ENCODE data around the gene KIF21B.

The KIF21B gene

DNA sequence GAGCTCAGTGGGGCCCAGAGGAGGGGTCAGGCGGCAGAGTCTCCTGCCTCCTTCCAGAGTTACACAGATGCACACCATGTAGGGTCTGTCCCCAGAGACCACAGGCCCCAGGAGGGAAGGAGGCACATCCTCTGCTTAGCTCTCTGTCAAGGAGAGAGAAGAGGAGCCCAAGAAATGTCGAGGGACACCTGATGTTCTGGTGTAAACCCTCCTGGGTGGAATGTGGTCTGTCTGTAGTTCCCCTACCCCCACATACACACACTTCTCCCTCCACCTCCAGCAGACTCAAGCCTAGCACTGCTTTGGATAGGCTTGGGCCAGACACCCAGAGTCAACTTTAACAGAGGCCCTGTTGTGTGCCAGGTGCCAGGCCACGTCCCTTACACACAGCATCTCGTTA is 34.2 kb downstream of the KIF21B start:
- DNase-seq, result no peak

- no peak for DNase-seq
These were observed 34.8 kb downstream of the KIF21B start for GRCh38 chr1:200988693-200989092.

DNA sequence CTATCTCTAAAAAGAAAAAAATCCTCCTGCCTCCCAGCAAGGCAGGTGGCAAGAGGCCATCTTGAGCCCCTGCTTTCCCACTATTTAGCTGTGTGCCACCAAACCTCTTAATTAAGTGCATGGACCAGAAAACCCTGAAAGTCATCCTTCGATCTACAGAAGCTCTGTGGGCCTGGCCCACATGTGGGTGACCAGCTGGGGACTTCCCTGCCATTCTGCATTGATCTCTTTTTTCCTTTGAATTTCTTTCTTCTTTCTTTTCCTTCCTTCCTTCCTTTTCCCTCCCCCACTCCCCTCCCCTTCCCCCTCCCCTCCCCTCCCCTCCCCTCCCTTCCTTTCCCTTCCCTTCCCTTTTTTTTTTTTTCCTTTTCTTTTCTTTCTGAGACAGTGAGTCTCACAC is 38.0 kb downstream of the KIF21B start:
- no peak for DNase-seq

GRCh38 chr1:200983035-200983561 is 40.4 kb downstream of the KIF21B start:
- no peak for DNase-seq

DNA sequence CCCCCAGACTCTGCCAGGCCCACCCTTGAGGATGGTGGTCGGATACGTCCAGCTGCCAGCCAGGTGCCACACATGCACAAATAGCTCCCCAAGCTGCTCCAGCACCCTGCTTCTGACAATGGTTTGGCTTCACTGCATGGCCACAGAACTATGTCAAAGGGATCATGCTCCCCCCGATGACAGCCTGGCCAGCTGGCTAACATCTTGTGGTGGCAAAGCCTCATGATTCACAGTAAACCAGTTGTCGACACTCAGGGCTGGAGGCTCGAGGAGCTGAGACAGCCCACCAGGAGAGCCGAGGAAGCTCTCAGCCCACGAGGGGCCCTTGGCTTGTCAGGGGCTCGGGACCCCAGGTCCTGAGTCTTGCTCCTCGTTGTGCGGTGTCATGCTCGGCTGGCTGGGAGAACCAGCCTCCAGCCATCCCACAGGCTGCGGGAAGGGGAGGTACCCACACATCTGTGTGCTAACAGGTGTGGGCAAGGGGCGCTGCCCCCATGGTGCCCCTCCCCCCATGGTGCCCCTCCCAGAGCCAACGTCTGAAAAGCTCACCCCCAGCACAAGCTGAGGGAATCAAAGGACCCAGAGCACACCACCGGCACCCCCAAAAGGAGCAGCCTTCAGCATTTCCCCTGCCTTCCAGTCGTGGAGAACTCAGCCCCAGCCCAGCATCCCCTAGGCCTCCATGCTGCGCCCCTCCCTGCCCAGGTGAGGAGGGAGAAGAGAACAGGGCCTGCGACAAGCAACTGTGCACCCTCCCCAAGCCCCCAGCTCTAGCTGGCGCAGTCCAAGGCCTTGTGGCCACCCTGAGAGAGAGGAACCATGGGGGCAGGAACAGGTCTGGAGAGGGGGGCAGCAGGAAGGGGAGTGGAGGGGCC is 41.2 kb downstream of the KIF21B start:
- DNase-seq, result no peak

GRCh38 chr1:200981278-200981677 is 42.2 kb downstream of the KIF21B start:
- DNase-seq, result no peak

DNA sequence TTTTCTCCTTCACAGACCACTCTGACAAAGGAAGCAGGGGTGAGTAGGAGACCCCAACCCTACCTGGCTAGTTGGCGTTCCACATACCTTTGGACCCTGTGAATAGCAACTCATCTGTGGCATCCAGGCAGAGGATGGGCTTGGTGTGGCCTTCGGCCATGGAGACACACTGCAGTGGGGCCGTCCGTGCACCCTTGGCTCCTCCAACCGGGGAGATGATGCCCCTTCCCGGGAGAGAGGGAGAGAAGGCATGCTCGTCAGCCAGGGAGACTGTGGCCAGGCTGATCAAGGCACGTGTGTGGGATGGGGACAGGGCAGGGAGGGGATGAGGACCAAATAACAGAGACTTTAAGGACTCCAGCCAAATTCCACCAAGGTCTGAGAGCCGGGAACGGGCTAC is 42.6 kb downstream of the KIF21B start:
- DNase-seq, result no peak

GRCh38 chr1:200980452-200980772 is 43.1 kb downstream of the KIF21B start:
- DNase-seq, result no peak

DNA sequence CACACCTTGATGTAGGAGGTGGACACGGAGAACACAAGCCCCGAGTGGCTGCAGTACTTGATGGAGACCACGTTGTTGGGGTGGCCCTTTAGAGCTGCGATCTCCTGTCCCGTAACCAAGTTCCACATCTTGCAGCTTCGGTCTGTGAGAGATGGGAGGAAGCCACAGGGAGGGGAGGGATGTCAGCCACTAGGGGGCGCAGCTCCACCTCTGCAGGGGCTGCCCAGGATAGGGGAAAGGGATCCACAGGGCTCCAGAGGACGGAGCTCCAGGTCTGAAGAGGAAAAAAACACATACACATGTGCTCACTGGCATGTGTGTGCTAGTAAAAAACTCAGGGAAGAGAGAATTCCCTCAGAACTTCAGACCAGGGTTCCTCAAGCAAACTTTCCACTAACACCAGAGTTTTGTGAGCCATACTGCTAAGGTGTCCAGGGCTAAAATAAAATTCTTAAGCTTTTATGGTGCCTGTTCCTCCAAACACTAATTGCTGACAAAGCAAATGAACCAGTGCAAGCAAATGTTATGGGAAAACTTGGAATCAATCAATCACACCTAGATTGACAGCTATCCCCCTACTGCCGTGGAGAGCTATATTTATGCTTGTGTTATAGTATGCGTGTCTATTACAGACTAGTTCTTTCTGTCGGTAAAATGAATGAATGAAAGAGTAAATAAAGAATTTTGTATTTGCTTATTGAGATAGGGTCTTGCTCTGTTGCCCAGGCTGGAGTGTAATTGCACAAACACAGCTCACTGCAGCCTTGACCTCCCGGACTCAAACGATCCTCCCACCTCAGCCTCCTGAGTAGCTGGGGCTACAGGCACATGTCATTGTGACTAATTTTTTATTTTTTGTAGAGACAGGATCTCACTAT is 43.7 kb downstream of the KIF21B start:
- DNase-seq, result peak; percentile 32 to 33

DNA sequence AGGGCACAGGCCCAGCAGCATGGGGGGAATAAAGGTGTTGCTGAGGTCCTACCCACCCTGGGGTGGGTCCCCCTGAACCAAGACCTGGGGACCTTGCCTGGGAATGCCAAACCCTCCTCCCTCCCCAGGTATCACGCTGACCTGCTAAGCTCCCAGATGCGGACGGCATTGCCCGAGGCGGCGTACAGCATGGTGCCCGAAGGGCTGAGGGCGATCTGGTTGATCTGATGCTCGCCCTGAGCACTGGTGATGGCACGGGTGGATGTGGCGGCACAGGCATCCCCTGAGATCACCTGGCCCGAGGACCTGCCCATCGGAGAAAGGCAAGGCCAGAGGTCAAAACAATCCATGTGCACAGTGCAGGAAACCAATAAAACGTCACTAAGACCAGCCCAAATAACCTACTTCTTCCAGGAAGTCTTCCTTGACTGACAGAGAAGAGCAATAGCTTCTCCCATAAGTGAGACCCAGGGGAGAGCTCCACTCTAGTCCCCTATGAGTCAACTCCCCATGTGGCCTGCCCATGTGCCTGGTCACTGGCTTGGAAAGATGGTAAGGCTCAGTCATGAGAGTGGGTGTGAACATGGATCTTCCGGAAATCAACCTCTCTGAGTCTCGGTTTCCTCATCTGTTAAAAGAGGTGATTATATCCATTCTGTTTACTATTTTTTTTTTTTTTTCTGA is 46.3 kb downstream of the KIF21B start:
- no peak for DNase-seq

DNA sequence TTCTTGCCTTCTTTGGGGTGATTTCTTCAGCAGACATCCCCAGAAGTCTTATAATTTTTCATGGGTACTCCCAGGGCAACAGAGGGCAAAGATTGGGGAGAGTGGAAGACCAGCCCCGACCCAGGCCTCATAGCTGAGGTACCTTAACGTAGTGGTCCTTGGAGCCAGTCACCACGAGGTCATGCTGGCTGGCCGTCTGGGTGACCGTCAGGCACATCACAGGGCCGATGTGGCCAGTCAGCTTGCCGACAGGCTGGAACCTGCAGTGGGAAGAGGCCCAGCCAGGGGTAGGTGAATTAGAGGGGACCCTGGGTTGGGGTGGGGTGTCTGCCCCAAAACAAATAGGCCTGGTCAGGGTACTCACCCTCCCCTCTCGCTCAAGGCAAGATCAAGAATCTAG is 46.9 kb downstream of the KIF21B start:
- no peak for DNase-seq

GRCh38 chr1:200975458-200975857 is 48.1 kb downstream of the KIF21B start:
- no peak for DNase-seq

- no peak for DNase-seq
These were observed 48.8 kb downstream of the KIF21B start for GRCh38 chr1:200974711-200975110.

GRCh38 chr1:200973937-200974657 is 49.4 kb downstream of the KIF21B start:
- DNase-seq, result peak in 1 of 2 experiments; percentile 49

DNA sequence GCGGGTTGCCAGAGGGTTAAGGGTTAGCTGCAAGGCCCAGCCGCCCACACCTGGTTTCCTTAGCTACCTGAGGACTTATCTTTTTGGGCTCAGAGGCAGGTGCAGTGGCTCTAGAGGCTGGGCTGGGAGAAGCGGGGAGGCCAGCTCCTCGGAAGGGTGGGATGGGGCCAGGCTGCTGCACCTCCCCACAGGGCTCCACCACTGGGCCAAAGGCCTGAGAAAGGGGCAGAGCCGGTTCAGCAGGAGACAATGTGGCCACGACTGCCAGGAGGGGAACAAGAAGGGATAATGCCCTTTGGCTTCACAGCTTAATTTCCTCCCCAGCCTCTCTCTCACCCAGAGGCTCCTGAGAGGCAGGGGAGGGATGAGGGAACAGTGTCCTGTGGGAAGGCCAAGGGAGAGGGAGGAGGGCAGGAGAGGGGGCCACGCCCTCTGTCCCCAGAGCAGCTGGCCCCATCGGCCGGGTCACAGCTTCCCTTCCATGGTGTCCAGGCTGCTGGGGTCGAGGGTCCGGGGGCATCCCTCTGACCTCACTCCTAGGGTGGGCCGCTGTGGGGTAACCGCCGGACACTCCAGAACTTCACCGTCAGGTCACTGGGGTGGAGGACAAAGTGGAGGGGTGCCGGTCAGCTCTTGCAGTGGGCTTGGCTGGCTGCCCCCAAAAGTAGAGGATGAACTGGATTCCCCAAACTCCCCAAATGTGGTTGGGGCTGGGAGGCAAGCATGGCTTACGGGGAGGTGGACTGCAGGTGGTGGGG is 50.4 kb downstream of the KIF21B start:
- no peak for DNase-seq

DNA sequence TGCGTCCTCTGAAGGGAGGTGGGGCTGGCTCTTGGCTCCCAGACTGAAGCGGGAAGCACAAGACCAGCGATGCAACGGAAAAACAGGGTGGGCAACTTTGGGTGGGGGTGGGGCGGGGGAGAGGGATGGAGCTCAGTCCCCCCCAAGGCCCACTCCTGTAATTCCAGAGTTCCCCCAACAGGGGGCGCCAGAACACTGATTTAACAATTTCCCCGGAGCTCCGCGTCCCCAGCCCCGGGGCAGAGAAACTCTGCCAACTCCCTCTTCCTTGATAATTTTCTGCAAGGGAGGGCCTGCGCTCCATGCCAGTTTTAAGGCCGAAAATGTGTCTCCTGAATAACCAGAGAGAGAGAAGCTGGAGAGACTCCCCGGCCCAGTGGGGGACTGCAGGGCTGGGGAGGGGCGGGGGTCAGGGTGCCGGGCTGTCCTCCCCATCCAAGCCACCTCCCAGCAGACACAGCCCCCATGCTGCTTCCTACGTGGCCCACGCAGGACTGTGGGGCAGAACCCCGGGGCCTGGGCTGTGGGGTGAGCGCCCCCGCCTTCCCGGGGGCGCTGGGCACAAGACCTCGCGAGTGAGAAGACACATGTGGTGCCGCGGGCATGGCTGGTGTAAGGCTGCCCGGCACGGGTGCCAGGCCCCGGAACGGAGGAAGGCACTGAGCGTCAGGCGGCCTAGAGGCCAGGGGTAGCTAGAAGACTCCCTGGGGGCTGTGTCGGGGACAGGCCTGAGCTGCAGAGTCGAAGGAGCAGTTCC is 51.4 kb downstream of the KIF21B start:
- DNase-seq, result peak; percentile 80 to 84

- DNase-seq, result no peak
These were observed 52.0 kb downstream of the KIF21B start for GRCh38 chr1:200971428-200971903.

GRCh38 chr1:200970771-200971427 is 52.6 kb downstream of the KIF21B start:
- DNase-seq, result no peak

GRCh38 chr1:200969726-200970561 is 53.6 kb downstream of the KIF21B start:
- no peak for DNase-seq
